Measurements from ENCODE around the gene ZNF319.

Gene ZNF319

GRCh38 chr16:57964157-57964700 lies 36.2 kb downstream of the ZNF319 start:
- Histone ChIP-seq H3K9me3 (ENCODE audit: control insufficient read depth in 1 of 2, low read length in 2 of 2) (no peaks in the 10 kb centered on the region), H3K4me3 (ENCODE audit: low read depth in 1 of 2, low read length in 2 of 2) (no peak overlapping the region), H3K36me3 (ENCODE audit: control insufficient read depth in 1 of 2, insufficient read depth in 2 of 2, low read length in 2 of 2) (no peaks in the 10 kb centered on the region)

GRCh38 chr16:57962756-57963155 lies 37.7 kb downstream of the ZNF319 start:
- Histone ChIP-seq H3K4me3 (ENCODE audit: low read depth in 1 of 2, low read length in 2 of 2) (no peak overlapping the region), H3K27me3 (ENCODE audit: low read depth, low read length) (no peaks in the 10 kb centered on the region), H3K9me3 (ENCODE audit: control insufficient read depth in 1 of 2, low read length in 2 of 2) (no peaks in the 10 kb centered on the region), H3K27ac (ENCODE audit: low read length) (no peak overlapping the region), H3K36me3 (ENCODE audit: control insufficient read depth in 1 of 2, insufficient read depth in 2 of 2, low read length in 2 of 2) (no peaks in the 10 kb centered on the region), H3K4me1 (ENCODE audit: control insufficient read depth in 1 of 2, insufficient read depth in 2 of 2, low read length in 2 of 2) (no peaks in the 10 kb centered on the region)

More at GRCh38 chr16:57964157-57964700, 36.2 kb downstream of the ZNF319 start:
- H3K27ac ChIP-seq (ENCODE audit: low read length) = no peak overlapping the region
- no peaks in the 10 kb centered on the region for H3K27me3 ChIP-seq (ENCODE audit: low read depth, low read length)
- H3K4me1 ChIP-seq (ENCODE audit: control insufficient read depth in 1 of 2, insufficient read depth in 2 of 2, low read length in 2 of 2) = no peaks in the 10 kb centered on the region

GRCh38 chr16:57962046-57962445 lies 38.4 kb downstream of the ZNF319 start:
- Histone ChIP-seq H3K36me3 (ENCODE audit: control insufficient read depth in 1 of 2, insufficient read depth in 2 of 2, low read length in 2 of 2) (no peaks in the 10 kb centered on the region), H3K27me3 (ENCODE audit: low read depth, low read length) (no peaks in the 10 kb centered on the region), H3K27ac (ENCODE audit: low read length) (no peak overlapping the region), H3K4me1 (ENCODE audit: control insufficient read depth in 1 of 2, insufficient read depth in 2 of 2, low read length in 2 of 2) (no peaks in the 10 kb centered on the region), H3K9me3 (ENCODE audit: control insufficient read depth in 1 of 2, low read length in 2 of 2) (no peaks in the 10 kb centered on the region), H3K4me3 (ENCODE audit: low read depth in 1 of 2, low read length in 2 of 2) (no peak overlapping the region)

GRCh38 chr16:57961538-57961937 lies 38.9 kb downstream of the ZNF319 start:
- no peaks in the 10 kb centered on the region for H3K36me3 ChIP-seq (ENCODE audit: control insufficient read depth in 1 of 2, insufficient read depth in 2 of 2, low read length in 2 of 2)
- no peaks in the 10 kb centered on the region for H3K27me3 ChIP-seq (ENCODE audit: low read depth, low read length)
- no peak overlapping the region for H3K4me3 ChIP-seq (ENCODE audit: low read depth in 1 of 2, low read length in 2 of 2)
- H3K27ac ChIP-seq (ENCODE audit: low read length) = no peak overlapping the region
- no peaks in the 10 kb centered on the region for H3K9me3 ChIP-seq (ENCODE audit: control insufficient read depth in 1 of 2, low read length in 2 of 2)
- no peaks in the 10 kb centered on the region for H3K4me1 ChIP-seq (ENCODE audit: control insufficient read depth in 1 of 2, insufficient read depth in 2 of 2, low read length in 2 of 2)

GRCh38 chr16:57960826-57961472 lies 39.5 kb downstream of the ZNF319 start:
- Histone ChIP-seq H3K4me1 (ENCODE audit: control insufficient read depth in 1 of 2, insufficient read depth in 2 of 2, low read length in 2 of 2) (no peaks in the 10 kb centered on the region), H3K4me3 (ENCODE audit: low read depth in 1 of 2, low read length in 2 of 2) (no peak overlapping the region), H3K27me3 (ENCODE audit: low read depth, low read length) (no peaks in the 10 kb centered on the region), H3K36me3 (ENCODE audit: control insufficient read depth in 1 of 2, insufficient read depth in 2 of 2, low read length in 2 of 2) (no peaks in the 10 kb centered on the region), H3K27ac (ENCODE audit: low read length) (no peak overlapping the region), H3K9me3 (ENCODE audit: control insufficient read depth in 1 of 2, low read length in 2 of 2) (no peaks in the 10 kb centered on the region)

- Histone ChIP-seq H3K27ac (ENCODE audit: low read length) (no peak overlapping the region), H3K27me3 (ENCODE audit: low read depth, low read length) (no peaks in the 10 kb centered on the region), H3K4me1 (ENCODE audit: control insufficient read depth in 1 of 2, insufficient read depth in 2 of 2, low read length in 2 of 2) (no peaks in the 10 kb centered on the region), H3K36me3 (ENCODE audit: control insufficient read depth in 1 of 2, insufficient read depth in 2 of 2, low read length in 2 of 2) (no peaks in the 10 kb centered on the region), H3K4me3 (ENCODE audit: low read depth in 1 of 2, low read length in 2 of 2) (no peak overlapping the region), H3K9me3 (ENCODE audit: control insufficient read depth in 1 of 2, low read length in 2 of 2) (no peaks in the 10 kb centered on the region)
Observed at GRCh38 chr16:57960310-57960709, 40.2 kb downstream of the ZNF319 start.

- Histone ChIP-seq H3K36me3 (ENCODE audit: control insufficient read depth in 1 of 2, insufficient read depth in 2 of 2, low read length in 2 of 2) (no peaks in the 10 kb centered on the region), H3K4me3 (ENCODE audit: low read depth in 1 of 2, low read length in 2 of 2) (no peak overlapping the region), H3K27ac (ENCODE audit: low read length) (no peak overlapping the region), H3K9me3 (ENCODE audit: control insufficient read depth in 1 of 2, low read length in 2 of 2) (no peaks in the 10 kb centered on the region), H3K4me1 (ENCODE audit: control insufficient read depth in 1 of 2, insufficient read depth in 2 of 2, low read length in 2 of 2) (no peaks in the 10 kb centered on the region), H3K27me3 (ENCODE audit: low read depth, low read length) (no peaks in the 10 kb centered on the region)
Observed at GRCh38 chr16:57959804-57960203, 40.7 kb downstream of the ZNF319 start.

GRCh38 chr16:57959121-57959520 lies 41.4 kb downstream of the ZNF319 start:
- H3K9me3 ChIP-seq (ENCODE audit: control insufficient read depth in 1 of 2, low read length in 2 of 2) = no peaks in the 10 kb centered on the region
- no peaks in the 10 kb centered on the region for H3K4me1 ChIP-seq (ENCODE audit: control insufficient read depth in 1 of 2, insufficient read depth in 2 of 2, low read length in 2 of 2)
- H3K4me3 ChIP-seq (ENCODE audit: low read depth in 1 of 2, low read length in 2 of 2) = no peak overlapping the region
- H3K36me3 ChIP-seq (ENCODE audit: control insufficient read depth in 1 of 2, insufficient read depth in 2 of 2, low read length in 2 of 2) = no peaks in the 10 kb centered on the region
- H3K27ac ChIP-seq (ENCODE audit: low read length) = no peak overlapping the region
- H3K27me3 ChIP-seq (ENCODE audit: low read depth, low read length) = no peaks in the 10 kb centered on the region

- Histone ChIP-seq H3K4me1 (ENCODE audit: control insufficient read depth in 1 of 2, insufficient read depth in 2 of 2, low read length in 2 of 2) (no peaks in the 10 kb centered on the region), H3K36me3 (ENCODE audit: control insufficient read depth in 1 of 2, insufficient read depth in 2 of 2, low read length in 2 of 2) (no peaks in the 10 kb centered on the region), H3K27ac (ENCODE audit: low read length) (no peak overlapping the region), H3K9me3 (ENCODE audit: control insufficient read depth in 1 of 2, low read length in 2 of 2) (no peaks in the 10 kb centered on the region), H3K27me3 (ENCODE audit: low read depth, low read length) (no peaks in the 10 kb centered on the region), H3K4me3 (ENCODE audit: low read depth in 1 of 2, low read length in 2 of 2) (no peak overlapping the region)
Observed at GRCh38 chr16:57958544-57958943, 41.9 kb downstream of the ZNF319 start.

- no peaks in the 10 kb centered on the region for H3K9me3 ChIP-seq (ENCODE audit: control insufficient read depth in 1 of 2, low read length in 2 of 2)
- H3K4me1 ChIP-seq (ENCODE audit: control insufficient read depth in 1 of 2, insufficient read depth in 2 of 2, low read length in 2 of 2) = no peaks in the 10 kb centered on the region
- H3K4me3 ChIP-seq (ENCODE audit: low read depth in 1 of 2, low read length in 2 of 2) = no peak overlapping the region
- no peak overlapping the region for H3K27ac ChIP-seq (ENCODE audit: low read length)
- H3K27me3 ChIP-seq (ENCODE audit: low read depth, low read length) = no peaks in the 10 kb centered on the region
- no peaks in the 10 kb centered on the region for H3K36me3 ChIP-seq (ENCODE audit: control insufficient read depth in 1 of 2, insufficient read depth in 2 of 2, low read length in 2 of 2)
Observed at GRCh38 chr16:57957673-57958392, 42.6 kb downstream of the ZNF319 start.

GRCh38 chr16:57956924-57957672 lies 43.4 kb downstream of the ZNF319 start:
- Histone ChIP-seq H3K4me3 (ENCODE audit: low read depth in 1 of 2, low read length in 2 of 2) (no peak overlapping the region), H3K9me3 (ENCODE audit: control insufficient read depth in 1 of 2, low read length in 2 of 2) (no peaks in the 10 kb centered on the region), H3K36me3 (ENCODE audit: control insufficient read depth in 1 of 2, insufficient read depth in 2 of 2, low read length in 2 of 2) (no peaks in the 10 kb centered on the region), H3K27ac (ENCODE audit: low read length) (no peak overlapping the region), H3K4me1 (ENCODE audit: control insufficient read depth in 1 of 2, insufficient read depth in 2 of 2, low read length in 2 of 2) (no peaks in the 10 kb centered on the region), H3K27me3 (ENCODE audit: low read depth, low read length) (no peaks in the 10 kb centered on the region)

Data from muscle layer of duodenum (tissue), 2 donors.